ENCODE measurements around the gene SESTD1. TPM values are rescaled to one million over a fixed set of nuclear protein-coding genes. Genes with fewer than 3 reads are reported as not detected.

SESTD1 gene
- total RNA-seq, 2 donors from 2014 or later, result 51.3 to 75.4 TPM

GRCh38 chr2:179238027-179238426, 26.6 kb downstream of the SESTD1 start:
- no peak overlapping the region for H3K9ac ChIP-seq (ENCODE audit: extremely low read depth, low read length, poor library complexity, severe bottlenecking)
- Mint-ChIP-seq H3K27ac (no peak overlapping the region), H3K9me3 (no peaks in the 10 kb centered on the region), H3K27me3 (ENCODE audit: insufficient read depth) (no peaks in the 10 kb centered on the region), H3K4me1 (peaks cover 36% of the 10 kb centered on the region), H3K4me3 (no peak overlapping the region), H3K36me3 (ENCODE audit: low read depth) (peaks cover 10% of the 10 kb centered on the region)
- no peaks in the 10 kb centered on the region for H3K36me3 ChIP-seq (ENCODE audit: control insufficient read depth, insufficient read depth, low read length)
- no peak for DNase-seq
- peaks cover 5% of the 10 kb centered on the region for H3K9me3 ChIP-seq (ENCODE audit: control insufficient read depth, low read length)
- no peak for TF ChIP-seq CTCF (conservative IDR thresholded peaks at IDR 0.05)
- no peak overlapping the region for H3K4me3 ChIP-seq (ENCODE audit: low read length)
- 100% methylated on average over 1 of the region's 1 CpG; no CpG with 5 or more reads in 1 of the 2 experiments for WGBS, 2 experiments (ENCODE audit: insufficient coverage in 1 of 2, insufficient read length in 1 of 2)
- no peaks in the 10 kb centered on the region for H3K27me3 ChIP-seq (ENCODE audit: control insufficient read depth, insufficient read depth, low read length, poor library complexity, severe bottlenecking)
- H3K27ac ChIP-seq (ENCODE audit: low read depth, low read length), result no peak overlapping the region
- H3K4me1 ChIP-seq (ENCODE audit: control insufficient read depth, insufficient read depth, low read length), result peaks cover 4% of the 10 kb centered on the region

GRCh38 chr2:179237209-179237946, 27.3 kb downstream of the SESTD1 start:
- DNase-seq, result no peak
- Mint-ChIP-seq H3K27ac (no peak overlapping the region), H3K4me1 (peaks cover 37% of the 10 kb centered on the region), H3K4me3 (no peak overlapping the region), H3K9me3 (no peaks in the 10 kb centered on the region), H3K27me3 (ENCODE audit: insufficient read depth) (no peaks in the 10 kb centered on the region), H3K36me3 (ENCODE audit: low read depth) (peaks cover 10% of the 10 kb centered on the region)
- Histone ChIP-seq H3K9ac (ENCODE audit: extremely low read depth, low read length, poor library complexity, severe bottlenecking) (no peak overlapping the region), H3K4me3 (ENCODE audit: low read length) (no peak overlapping the region), H3K27me3 (ENCODE audit: control insufficient read depth, insufficient read depth, low read length, poor library complexity, severe bottlenecking) (no peaks in the 10 kb centered on the region), H3K9me3 (ENCODE audit: control insufficient read depth, low read length) (peaks cover 5% of the 10 kb centered on the region), H3K27ac (ENCODE audit: low read depth, low read length) (no peak overlapping the region), H3K4me1 (ENCODE audit: control insufficient read depth, insufficient read depth, low read length) (peaks cover 4% of the 10 kb centered on the region), H3K36me3 (ENCODE audit: control insufficient read depth, insufficient read depth, low read length) (no peaks in the 10 kb centered on the region)
- no peak for TF ChIP-seq CTCF (conservative IDR thresholded peaks at IDR 0.05)
- WGBS, 2 experiments (ENCODE audit: insufficient coverage in 1 of 2, insufficient read length in 1 of 2), result 90 to 100% methylated on average over 2 to 3 of the region's 3 CpGs

GRCh38 chr2:179235463-179236108, 29.0 kb downstream of the SESTD1 start:
- Histone ChIP-seq H3K4me1 (ENCODE audit: control insufficient read depth, insufficient read depth, low read length) (peaks cover 4% of the 10 kb centered on the region), H3K9me3 (ENCODE audit: control insufficient read depth, low read length) (no peaks in the 10 kb centered on the region), H3K27me3 (ENCODE audit: control insufficient read depth, insufficient read depth, low read length, poor library complexity, severe bottlenecking) (no peaks in the 10 kb centered on the region), H3K4me3 (ENCODE audit: low read length) (no peak overlapping the region), H3K36me3 (ENCODE audit: control insufficient read depth, insufficient read depth, low read length) (no peaks in the 10 kb centered on the region), H3K9ac (ENCODE audit: extremely low read depth, low read length, poor library complexity, severe bottlenecking) (no peak overlapping the region), H3K27ac (ENCODE audit: low read depth, low read length) (no peak overlapping the region)
- Mint-ChIP-seq H3K27ac (no peak overlapping the region), H3K9me3 (no peaks in the 10 kb centered on the region), H3K27me3 (ENCODE audit: insufficient read depth) (no peaks in the 10 kb centered on the region), H3K36me3 (ENCODE audit: low read depth) (peaks cover 5% of the 10 kb centered on the region), H3K4me1 (peaks cover 33% of the 10 kb centered on the region), H3K4me3 (no peak overlapping the region)
- TF ChIP-seq CTCF (conservative IDR thresholded peaks at IDR 0.05), result no peak
- WGBS, 2 experiments (ENCODE audit: insufficient coverage in 1 of 2, insufficient read length in 1 of 2), result 93 to 98% methylated on average over 7 of the region's 7 CpGs
- DNase-seq, result no peak

Measured in endodermal cell (in vitro differentiated cells).